GM19023 (cell line): ENCODE measurements around the gene MMP23B.

ENCODE experiments used
- ATAC-seq: cut with Tn5 transposase; IDR thresholded peaks from one replicate; pipeline ENCODE4 v1.9.1; 2021; ENCODE audit warnings: mild to moderate bottlenecking, moderate library complexity; ENCODE audit not compliant: unreplicated experiment

The MMP23B gene

GRCh38 chr1:1618396-1619068 is 13.4 kb upstream of the MMP23B start:
- ATAC-seq, result no peak

DNA sequence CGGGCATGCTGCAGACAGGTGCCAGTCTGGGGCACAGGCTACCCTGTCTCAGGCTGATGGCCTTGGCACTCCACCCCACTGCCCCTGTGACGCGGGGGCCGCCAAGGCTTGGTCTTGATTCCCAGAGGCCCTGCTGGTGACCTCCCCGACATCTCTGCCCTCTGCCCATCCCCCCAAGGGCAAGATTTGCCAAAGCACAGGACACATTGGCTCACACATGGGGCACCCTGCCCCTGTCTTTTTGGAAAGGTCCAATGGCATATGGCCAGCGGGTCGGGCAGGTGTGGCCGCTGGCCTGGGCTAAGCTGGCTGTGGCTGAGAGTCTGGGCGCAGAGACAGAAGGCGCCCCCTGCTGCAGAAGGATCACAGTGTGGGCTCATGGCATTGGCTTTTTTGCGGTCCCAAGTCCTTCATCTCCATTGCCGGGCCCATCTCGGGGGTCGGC is 12.0 kb upstream of the MMP23B start:
- no peak for ATAC-seq

GRCh38 chr1:1620433-1621139 is 11.4 kb upstream of the MMP23B start:
- no peak for ATAC-seq

- no peak for ATAC-seq
Measured at GRCh38 chr1:1621173-1622009, 10.6 kb upstream of the MMP23B start.

GRCh38 chr1:1622010-1622787 is 9.8 kb upstream of the MMP23B start:
- no peak for ATAC-seq

DNA sequence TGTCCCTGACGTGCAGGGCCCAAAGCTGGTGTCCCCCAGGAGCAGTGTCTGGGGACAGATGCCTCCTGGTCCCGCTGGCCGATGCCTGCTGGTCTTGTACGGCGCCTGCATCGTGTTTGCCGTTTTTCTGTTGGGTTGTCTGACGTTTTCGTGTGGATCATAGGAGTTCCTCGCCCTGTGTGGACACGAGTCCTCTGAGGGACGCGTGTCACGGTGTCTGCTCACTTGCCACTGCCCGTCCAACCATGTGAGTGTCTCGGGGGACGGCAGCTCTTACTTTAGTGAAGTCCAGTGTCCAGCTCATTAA is 9.2 kb upstream of the MMP23B start:
- ATAC-seq, result no peak

- no peak for ATAC-seq
Measured at GRCh38 chr1:1623181-1623630, 8.8 kb upstream of the MMP23B start.

DNA sequence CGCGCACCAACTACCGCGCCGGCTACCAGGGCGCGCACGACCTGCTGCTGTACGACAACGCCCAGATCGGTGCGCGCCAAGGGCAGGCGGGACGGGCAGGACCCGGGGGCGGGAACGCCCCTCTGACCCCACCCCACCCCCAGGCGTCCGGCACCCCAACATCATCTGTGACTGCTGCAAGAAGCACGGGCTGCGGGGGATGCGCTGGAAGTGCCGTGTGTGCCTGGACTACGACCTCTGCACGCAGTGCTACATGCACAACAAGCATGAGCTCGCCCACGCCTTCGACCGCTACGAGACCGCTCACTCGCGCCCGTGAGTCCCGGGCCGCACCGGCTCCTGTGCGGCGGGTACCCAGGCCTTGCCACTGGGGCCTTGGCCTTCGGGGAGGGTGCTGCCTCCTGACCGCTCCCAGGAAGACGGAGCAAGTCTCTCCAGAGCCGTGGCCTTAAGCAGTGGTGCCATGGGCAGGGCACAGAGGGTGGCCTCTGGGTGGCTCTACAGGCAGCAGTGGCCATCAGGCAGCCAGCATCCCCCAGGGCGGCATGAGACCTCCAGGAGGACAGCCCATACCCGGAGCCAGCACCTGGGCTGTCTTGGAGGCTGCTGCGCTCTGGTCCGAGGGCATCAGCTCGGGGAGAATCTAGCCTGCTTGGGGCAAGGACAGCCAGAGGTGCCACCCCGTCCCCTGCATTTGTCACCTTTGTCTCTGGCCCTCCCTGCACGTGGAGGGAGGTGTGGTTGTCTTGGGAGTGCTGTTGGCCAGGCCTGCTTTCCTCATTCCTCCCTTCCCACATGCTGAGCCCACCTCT is 8.1 kb upstream of the MMP23B start:
- no peak for ATAC-seq

DNA sequence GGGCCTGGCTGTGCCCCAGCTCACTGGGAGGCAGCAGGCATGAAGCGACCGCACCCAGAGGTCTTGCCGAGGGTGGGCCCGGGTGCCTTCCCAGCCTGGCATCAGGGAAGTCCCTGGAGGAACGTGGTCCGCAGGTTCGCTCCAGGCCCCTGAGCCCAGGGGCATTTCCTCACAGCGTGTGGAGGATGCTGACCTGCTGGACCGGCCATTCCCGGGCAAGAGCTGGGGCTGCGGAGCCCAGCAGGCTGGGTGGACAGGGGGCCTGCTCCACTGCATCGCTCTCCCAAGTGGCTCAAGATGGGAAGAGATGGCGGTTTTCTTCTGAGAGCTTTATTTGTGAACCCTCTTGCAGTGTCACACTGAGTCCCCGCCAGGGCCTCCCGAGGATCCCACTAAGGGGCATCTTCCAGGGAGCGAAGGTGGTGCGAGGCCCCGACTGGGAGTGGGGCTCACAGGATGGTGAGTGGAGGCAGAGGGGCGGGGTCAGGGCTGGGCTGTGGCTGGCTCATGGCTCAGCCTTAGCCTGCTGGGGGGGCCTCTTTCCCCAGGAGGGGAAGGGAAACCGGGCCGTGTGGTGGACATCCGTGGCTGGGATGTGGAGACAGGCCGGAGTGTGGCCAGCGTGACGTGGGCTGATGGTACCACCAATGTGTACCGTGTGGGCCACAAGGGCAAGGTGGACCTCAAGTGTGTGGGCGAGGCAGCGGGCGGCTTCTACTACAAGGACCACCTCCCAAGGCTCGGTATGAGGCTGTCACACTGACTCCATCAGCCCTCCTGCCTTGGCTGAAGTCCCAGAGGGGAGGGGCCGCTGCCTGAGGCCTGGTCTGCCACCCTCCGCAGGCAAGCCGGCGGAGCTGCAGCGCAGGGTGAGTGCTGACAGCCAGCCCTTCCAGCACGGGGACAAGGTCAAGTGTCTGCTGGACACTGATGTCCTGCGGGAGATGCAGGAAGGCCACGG is 7.2 kb upstream of the MMP23B start:
- ATAC-seq, result no peak

- ATAC-seq, result no peak
Measured at GRCh38 chr1:1625404-1625775, 6.6 kb upstream of the MMP23B start.

DNA sequence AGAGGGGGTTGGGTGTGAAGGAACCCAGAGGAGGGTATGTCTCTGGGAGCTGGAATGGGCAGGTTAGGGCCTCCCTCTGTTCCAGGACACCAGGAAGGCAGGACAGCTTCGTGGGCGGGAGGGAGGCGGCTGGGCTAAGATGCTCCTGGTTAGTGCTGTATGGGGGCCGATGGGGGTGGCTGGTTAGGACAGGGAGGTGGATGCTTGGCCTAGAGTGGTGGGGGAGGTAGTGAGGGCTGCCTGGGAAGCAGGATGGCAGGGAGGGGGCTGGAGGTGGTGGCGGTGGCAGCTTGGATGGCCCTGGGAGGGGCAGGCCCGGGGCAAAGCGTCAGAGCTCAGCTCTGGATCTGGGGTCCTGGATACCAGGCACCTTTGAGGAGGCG is 6.2 kb upstream of the MMP23B start:
- no peak for ATAC-seq

- no peak for ATAC-seq
Measured at GRCh38 chr1:1626207-1627141, 5.5 kb upstream of the MMP23B start.

GRCh38 chr1:1627261-1627828 is 4.6 kb upstream of the MMP23B start:
- ATAC-seq, result no peak

DNA sequence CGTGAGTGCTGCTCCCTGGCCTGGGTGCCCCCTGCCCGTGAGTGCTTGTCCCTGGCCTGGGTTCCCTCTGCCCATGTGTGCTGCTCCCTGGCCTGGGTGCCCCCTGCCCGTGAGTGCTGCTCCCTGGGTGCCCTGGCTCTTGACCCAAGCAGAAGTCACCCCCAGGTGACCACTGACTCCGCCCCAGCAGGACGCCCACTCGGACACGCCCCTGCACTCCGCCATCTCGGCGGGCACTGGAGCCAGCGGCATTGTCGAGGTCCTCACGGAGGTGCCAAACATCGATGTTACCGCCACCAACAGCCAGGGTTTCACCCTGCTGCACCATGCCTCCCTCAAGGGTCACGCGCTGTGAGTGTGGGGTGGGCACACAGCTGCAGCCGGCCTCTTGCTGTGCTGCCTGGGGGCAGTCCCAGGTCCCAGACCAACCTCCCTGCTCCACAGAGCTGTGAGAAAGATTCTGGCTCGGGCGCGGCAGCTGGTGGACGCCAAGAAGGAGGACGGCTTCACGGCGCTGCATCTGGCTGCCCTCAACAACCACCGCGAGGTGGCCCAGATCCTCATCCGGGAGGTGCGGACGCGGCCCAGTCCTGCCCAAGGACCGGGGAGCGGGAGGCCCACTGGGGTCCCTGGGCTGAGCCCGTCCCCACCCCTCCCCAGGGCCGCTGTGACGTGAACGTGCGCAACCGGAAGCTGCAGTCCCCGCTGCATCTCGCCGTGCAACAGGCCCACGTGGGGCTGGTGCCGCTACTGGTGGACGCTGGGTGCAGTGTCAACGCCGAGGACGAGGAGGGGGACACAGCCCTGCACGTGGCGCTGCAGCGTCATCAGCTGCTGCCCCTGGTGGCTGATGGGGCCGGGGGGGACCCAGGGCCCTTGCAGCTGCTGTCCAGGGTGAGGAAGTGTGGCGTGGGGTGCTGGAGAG is 3.9 kb upstream of the MMP23B start:
- ATAC-seq, result no peak

DNA sequence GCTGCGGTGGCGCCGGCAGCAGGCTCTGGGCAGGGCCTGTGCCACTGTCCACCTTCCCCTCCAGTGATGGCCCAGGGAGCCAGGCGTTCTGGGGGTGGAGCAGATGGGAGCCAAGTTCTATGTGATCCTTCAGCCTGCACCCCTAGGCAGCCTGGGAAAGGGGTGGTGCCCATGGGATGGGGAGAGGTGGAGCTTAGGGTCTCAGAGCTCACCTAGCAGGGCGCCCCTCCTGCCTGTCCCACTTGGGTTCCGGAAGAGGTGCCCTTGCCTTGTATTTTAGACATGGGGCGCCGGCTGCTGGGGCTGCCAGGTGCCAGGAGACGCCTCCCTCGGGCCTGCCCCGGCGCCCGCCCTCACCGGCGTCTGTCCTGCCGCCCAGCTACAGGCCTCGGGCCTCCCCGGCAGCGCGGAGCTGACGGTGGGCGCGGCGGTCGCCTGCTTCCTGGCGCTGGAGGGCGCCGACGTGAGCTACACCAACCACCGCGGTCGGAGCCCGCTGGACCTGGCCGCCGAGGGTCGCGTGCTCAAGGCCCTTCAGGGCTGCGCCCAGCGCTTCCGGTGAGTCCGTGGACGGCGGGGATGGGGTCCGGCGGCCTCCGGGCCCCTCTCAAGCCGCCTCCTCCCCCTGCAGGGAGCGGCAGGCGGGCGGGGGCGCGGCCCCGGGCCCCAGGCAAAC is 3.1 kb upstream of the MMP23B start:
- no peak for ATAC-seq
